Stimulated activated memory B cell treated with anti-CD40 and anti-IgM and Interleukin-4, amounts not matched to agents 10 μg/mL and 1 μg/mL and 100 μg/mL, for 72 hours (primary cell): ENCODE data around the gene PKDCC.

Experiments
- ATAC-seq: fragments of 150-1000 bp; cut with Tn5 transposase; 2 replicates; pipeline ENCODE4 v1.10.0; 2021
- H3K27ac Mint-ChIP-seq: one replicate; pipeline ENCODE4 v1.8.0; 2022; ENCODE audit warnings: mild to moderate bottlenecking, mixed read lengths
- H3K27me3 Mint-ChIP-seq: one replicate; pipeline ENCODE4 v1.8.0; 2022; ENCODE audit warnings: mixed read lengths
- H3K36me3 Mint-ChIP-seq: one replicate; pipeline ENCODE4 v1.8.0; 2022; ENCODE audit warnings: mixed read lengths
- H3K4me1 Mint-ChIP-seq: one replicate; pipeline ENCODE4 v1.8.0; 2022; ENCODE audit warnings: mixed read lengths
- H3K4me3 Mint-ChIP-seq: one replicate; pipeline ENCODE4 v1.8.0; 2022; ENCODE audit warnings: mild to moderate bottlenecking, moderate library complexity, mixed read lengths
- H3K9me3 Mint-ChIP-seq: one replicate; pipeline ENCODE4 v1.8.0; 2022; ENCODE audit warnings: mixed read lengths

The PKDCC gene

DNA sequence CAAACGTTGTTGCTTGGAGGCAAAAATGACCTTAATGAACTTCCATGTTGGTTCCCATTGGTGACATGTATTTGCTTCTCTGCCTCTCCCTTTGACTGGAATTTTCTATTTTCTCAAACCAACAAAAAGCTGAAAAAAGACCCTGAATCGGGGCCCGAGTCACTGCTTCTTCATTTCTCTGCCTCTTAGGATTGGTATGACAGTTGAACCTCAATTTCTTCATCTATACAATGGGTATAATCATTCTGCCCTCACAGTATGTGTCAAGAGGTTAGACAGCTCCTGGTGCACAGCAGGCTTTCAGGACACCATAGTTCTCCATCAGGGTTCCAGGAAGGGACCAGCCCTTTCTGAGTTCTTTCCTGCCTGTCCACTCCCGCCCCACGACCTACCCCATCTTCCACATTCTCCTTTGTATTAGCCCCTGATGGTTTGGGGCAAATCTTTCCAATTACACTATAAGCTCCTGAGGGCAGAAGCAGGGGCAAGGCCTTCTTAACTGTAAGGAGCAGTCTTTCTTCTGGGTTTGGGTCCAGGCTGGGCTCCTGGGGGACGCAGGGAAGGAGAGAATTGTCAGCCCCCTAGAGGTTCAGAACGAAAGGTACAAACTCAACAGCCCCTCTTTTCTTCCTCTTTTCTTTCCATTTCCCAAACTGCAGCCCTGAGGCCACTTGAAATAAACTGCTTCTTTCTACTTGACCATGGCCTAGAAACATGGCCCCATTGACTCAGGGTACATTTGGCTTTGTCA is 6.3 kb upstream of the PKDCC start:
- Mint-ChIP-seq H3K36me3 (no peaks in the 10 kb centered on the region), H3K27me3 (peaks cover 48% of the 10 kb centered on the region), H3K9me3 (no peaks in the 10 kb centered on the region), H3K4me1 (no peaks in the 10 kb centered on the region), H3K4me3 (no peak overlapping the region), H3K27ac (no peak overlapping the region)
- no peak for ATAC-seq

DNA sequence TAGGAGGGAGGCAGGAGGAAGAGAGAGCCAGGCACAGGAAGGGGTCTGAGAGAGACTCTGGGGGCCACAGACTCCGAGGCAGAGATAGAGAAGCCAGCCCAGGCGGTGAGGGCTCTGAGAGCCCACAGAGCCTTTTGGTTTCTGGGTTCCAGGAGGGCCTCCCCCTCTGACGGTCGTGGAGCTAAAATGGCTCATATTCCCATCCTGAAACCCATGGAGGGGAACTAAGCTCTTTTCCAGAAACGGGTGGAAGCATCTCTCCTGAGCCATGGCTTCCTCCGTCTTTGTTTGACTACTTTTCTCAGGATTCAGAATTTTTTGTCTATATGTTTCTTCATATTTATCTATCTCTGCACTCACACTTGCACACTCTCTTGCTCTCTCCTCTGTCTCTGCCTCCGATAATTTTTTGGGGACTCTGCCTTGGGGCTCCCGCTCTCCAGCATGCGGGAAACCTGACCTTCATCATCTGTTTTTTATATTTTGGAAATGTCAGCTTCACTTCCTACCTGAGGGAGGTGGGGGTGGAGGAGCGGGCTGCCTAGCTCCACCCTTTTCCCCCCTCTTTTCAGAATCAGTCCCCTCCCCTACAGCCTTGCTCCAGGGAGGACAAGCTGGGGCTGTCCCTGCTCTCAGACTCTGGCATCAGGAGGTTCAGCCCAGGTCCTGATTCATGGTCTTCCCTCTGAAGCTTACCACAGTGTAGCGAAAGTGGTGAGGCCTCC is 5.0 kb upstream of the PKDCC start:
- ATAC-seq: no peak
- H3K27me3 Mint-ChIP-seq: peaks cover 57% of the 10 kb centered on the region
- H3K27ac Mint-ChIP-seq: no peak overlapping the region
- no peak overlapping the region for H3K4me3 Mint-ChIP-seq
- H3K9me3 Mint-ChIP-seq: no peaks in the 10 kb centered on the region
- peaks cover 7% of the 10 kb centered on the region for H3K4me1 Mint-ChIP-seq
- no peaks in the 10 kb centered on the region for H3K36me3 Mint-ChIP-seq

DNA sequence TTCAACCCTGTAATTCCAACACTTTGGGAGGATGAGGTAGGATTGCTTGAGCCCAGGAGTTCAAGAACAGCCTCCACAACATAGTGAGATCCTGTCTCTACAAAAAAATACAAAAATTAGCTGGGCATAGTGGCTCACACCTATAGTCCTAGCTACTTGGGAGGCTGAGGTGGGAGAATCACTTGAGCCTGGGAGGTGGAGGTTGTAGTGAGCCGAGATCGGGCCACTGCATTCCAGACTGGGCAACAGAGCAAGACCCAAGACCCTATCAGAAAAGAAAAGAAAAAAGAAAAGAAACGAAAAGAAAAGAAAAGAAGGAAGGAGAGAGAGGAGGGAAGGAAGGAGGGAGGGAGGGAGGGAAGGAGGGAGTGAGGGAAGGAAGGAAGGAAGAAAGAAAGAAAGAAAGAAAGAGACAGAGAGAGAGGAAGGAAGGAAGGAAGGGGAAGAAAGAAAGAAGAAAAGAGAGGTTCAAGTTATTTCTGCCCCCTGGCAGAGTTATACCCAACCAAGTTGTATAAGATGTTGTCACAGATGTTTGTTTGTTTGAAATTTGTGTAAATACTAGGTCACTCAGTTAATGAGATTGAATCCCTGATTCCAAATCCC is 3.9 kb upstream of the PKDCC start:
- Mint-ChIP-seq H3K27me3 (peaks cover 62% of the 10 kb centered on the region), H3K9me3 (no peaks in the 10 kb centered on the region), H3K4me1 (peaks cover 7% of the 10 kb centered on the region), H3K36me3 (no peaks in the 10 kb centered on the region), H3K27ac (no peak overlapping the region), H3K4me3 (no peak overlapping the region)
- no peak for ATAC-seq

DNA sequence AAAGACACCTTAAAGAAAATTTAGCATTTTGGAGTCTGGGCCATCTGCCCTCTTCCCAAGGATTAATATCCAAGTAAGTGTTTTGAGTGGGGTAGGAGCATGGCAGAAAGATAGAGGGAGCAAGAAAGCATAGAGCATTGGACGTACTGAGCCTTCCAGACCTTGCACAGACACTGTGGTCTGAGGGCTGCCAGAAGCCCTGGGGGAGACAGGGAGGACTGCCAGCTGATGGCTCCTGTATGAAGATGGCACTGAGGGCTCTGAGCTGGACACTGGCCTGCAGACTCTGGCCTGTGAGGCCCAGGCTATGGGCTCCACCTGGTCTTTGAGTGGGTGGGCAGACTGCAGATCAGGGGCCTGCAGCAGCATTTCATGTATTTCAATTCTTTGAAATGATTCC is 2.9 kb upstream of the PKDCC start:
- no peak for ATAC-seq
- Mint-ChIP-seq H3K27me3 (peaks cover 73% of the 10 kb centered on the region), H3K9me3 (no peaks in the 10 kb centered on the region), H3K4me3 (no peak overlapping the region), H3K4me1 (peaks cover 7% of the 10 kb centered on the region), H3K27ac (no peak overlapping the region), H3K36me3 (no peaks in the 10 kb centered on the region)

DNA sequence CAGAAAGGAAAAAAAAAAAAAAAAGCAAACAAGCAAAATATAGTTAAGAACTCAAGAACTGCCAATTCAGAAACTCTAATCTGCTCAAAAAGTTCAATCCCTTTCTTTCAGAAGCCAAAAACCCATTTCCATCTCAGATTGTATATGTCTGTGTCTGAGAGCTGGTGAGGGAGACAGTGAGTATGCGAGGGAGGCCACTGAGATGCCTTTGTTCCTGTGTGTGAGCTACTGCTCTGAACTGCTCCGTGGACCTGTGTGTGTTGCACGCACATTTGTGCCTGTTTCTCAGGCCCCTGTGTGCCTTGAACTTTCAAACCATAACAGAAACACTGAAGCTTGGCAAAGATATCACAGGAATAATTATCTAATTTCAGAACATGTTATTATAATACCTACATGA is 2.5 kb upstream of the PKDCC start:
- ATAC-seq: no peak
- peaks cover 77% of the 10 kb centered on the region for H3K27me3 Mint-ChIP-seq
- H3K4me1 Mint-ChIP-seq: peaks cover 7% of the 10 kb centered on the region
- no peak overlapping the region for H3K4me3 Mint-ChIP-seq
- no peak overlapping the region for H3K27ac Mint-ChIP-seq
- no peaks in the 10 kb centered on the region for H3K9me3 Mint-ChIP-seq
- H3K36me3 Mint-ChIP-seq: no peaks in the 10 kb centered on the region

DNA sequence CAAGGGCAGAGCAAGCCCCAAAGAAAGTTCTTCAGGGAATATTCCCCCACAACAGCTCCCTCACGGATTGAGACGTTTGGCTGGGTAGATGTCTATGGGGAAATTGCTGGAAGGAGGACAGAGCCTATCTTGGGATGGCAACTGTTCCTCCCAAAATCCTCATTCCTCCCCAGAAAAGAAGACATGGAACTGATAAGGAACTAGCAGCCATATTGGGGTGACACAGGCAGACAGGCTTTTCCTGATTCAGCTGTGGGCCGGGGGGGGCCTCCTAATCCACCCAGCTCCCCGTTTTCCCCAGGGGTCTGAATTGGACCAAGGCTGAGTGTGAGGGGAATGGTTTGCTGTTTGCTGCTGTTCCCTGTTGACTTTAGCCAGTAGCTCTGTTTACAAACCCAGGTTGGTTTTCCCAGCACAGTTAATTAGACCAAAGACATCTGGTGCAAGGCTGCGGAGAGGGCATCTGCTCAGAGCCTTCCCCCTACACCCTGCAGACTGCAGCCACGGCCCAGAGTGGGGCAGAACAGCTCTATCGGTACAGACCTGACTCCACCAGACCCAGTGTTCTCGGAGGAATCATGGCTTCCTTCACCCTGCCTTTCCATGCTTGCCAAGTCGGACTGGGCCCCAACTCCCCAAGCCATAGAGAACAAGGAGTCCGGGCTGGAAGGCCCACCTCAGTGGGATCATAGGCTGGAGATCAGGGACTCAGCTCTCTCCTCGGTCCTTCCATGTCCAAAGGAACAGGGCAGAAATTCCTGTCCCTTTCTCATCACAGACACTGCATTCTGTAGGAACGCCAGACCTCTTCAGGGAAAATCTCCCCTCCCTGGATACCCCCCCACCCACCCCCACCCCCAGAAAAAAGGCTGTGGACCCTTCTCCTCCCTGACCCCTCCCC is 1.7 kb upstream of the PKDCC start:
- no peak overlapping the region for H3K4me3 Mint-ChIP-seq
- H3K27ac Mint-ChIP-seq: no peak overlapping the region
- no peaks in the 10 kb centered on the region for H3K9me3 Mint-ChIP-seq
- peaks cover 7% of the 10 kb centered on the region for H3K4me1 Mint-ChIP-seq
- no peaks in the 10 kb centered on the region for H3K36me3 Mint-ChIP-seq
- H3K27me3 Mint-ChIP-seq: peaks cover 81% of the 10 kb centered on the region
- ATAC-seq: no peak

DNA sequence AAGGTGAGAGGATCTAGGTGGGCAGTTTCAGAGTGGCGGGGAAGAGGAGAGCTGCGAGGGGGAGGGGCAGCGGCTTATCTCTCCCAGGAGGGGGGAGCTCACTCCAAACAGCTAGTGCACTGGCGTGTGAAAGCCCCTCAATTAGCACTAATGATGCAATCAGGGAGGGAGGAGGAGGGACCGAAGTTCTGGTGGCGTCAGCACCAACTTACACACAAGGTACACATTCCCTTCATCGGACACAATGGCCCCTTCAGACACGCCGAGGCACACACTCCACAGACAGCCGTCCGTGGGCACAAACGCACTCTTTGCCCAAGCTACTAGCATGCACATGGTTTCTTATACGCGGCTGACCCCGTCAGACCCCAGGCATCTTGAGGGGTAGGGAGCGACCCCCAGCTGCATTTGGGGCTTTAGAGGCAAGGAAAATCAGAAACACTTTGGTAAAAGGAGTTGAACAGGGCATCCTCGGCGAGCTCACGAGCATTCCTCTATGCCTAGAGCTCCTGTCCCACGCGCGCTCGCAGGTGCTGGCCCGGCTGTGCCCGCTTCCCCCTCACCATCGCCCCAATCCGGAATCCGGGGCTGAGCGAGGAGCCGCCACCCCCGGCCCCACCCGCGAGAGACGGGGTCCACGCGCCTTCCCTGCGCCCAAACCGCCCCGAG is 868 bp upstream of the PKDCC start:
- ATAC-seq: no peak
- Mint-ChIP-seq H3K36me3 (no peaks in the 10 kb centered on the region), H3K9me3 (no peaks in the 10 kb centered on the region), H3K27me3 (peaks cover 81% of the 10 kb centered on the region), H3K4me3 (peak overlapping the region; percentile 65), H3K4me1 (peaks cover 7% of the 10 kb centered on the region), H3K27ac (no peak overlapping the region)

DNA sequence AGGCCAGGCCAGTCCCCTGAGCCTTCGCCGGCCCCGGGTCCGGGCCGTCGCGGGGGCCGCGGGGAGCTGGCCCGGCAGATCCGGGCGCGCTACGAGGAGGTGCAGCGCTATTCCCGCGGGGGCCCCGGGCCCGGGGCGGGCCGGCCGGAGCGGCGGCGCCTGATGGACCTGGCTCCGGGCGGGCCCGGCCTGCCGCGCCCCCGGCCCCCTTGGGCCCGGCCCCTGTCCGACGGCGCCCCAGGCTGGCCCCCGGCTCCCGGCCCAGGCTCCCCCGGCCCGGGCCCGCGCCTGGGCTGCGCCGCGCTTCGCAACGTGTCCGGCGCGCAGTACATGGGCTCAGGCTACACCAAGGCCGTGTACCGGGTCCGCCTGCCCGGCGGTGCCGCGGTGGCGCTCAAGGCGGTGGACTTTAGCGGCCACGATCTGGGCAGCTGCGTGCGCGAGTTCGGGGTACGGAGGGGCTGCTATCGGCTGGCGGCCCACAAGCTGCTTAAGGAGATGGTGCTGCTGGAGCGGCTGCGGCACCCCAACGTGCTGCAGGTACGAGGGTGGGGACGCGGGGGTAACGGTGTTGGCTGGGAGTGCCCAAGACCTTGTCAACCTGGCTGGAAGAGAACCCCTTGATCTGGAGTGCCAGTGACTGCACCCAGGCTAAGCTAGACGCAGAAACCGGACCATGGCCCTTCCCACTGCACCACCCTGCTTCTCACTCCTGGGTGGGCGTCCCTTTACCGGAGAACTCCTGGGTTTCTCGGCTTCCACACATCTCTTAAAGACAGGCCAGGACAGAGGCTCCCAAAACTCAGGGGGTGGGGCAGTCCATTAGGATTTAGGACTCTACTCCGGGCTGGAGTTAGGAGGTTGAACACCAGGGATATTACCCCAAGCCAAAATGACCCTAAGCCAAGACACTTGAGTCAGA is 739 bp downstream of the PKDCC start:
- Mint-ChIP-seq H3K27me3 (peaks cover 72% of the 10 kb centered on the region), H3K36me3 (no peaks in the 10 kb centered on the region), H3K4me3 (peak overlapping the region; percentile 50), H3K4me1 (peaks cover 7% of the 10 kb centered on the region), H3K27ac (no peak overlapping the region), H3K9me3 (no peaks in the 10 kb centered on the region)
- peak; percentile 47 for ATAC-seq

DNA sequence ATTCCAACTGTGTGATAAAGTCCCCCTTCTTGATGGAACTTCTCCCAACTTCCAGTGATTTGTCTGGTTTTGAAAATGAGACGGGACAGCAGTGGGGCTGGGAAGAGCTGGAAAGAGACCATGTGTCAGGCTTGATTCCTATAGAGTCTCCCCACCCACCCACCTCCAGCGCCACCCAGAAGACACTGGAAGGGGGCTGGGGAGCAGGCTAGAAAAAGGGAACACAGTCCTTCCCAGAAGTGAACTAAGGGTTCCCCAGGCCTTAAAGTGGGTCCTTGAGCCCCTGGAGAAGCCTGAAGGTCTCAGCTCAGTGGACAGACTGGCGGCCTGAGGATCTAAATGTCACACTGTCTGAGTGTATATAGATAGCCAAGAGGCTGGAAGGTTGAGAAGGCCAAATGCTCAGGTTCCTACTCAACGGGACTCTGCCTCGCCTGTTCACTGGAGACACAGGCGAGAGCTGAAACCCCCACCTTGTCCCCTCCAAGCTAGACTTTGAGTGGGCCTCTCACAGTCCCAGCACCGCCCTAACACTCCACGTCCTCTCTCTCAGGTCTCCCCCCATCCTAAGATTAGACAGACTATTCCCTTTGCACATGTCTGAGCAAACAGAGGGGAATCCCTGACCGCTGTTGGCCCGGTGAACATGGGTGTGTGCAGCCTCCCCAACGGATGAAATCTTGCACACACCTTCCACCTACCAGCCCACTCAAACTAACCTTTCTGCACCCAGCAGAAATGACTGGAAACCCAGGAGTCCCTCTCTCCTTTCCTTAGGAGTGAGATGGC is 1.6 kb downstream of the PKDCC start:
- Mint-ChIP-seq H3K9me3 (no peaks in the 10 kb centered on the region), H3K27me3 (peaks cover 72% of the 10 kb centered on the region), H3K27ac (no peak overlapping the region), H3K4me1 (peaks cover 7% of the 10 kb centered on the region), H3K36me3 (no peaks in the 10 kb centered on the region), H3K4me3 (no peak overlapping the region)
- ATAC-seq: no peak

DNA sequence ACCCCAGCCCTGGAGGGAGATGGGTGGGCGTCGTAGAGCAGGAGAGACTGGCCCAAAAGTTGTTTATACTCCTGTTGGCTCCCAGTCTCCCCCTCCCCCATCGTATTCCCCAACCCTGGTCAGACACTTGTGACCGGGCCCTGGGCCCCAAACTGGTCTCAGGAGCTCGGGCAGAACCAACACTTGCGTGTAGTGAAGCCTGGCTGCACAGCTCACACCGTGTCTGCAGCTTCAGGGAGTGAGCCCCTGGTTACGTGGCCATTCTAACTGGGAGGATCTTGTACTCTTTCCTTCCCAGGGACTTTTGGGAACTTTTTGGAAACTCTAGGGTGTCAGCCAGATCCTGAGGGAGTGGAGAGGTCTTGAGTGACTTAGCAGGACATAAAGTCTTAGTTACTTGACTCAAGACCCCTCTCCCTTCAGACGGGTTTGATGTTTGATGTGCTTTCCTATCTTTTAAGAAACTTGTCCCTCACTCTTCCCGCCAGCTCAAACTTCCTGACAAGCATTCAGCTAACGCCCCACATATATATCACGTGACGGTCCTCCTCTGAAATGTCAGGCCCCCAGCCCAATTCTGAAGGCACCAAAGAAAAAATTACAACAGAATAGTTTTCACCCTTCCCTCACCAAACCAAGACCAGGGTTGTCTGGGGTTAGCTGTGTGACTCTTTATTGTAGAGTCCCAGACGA is 2.3 kb downstream of the PKDCC start:
- Mint-ChIP-seq H3K4me1 (peaks cover 7% of the 10 kb centered on the region), H3K27ac (no peak overlapping the region), H3K9me3 (no peaks in the 10 kb centered on the region), H3K27me3 (peaks cover 67% of the 10 kb centered on the region), H3K36me3 (no peaks in the 10 kb centered on the region), H3K4me3 (no peak overlapping the region)
- no peak for ATAC-seq

DNA sequence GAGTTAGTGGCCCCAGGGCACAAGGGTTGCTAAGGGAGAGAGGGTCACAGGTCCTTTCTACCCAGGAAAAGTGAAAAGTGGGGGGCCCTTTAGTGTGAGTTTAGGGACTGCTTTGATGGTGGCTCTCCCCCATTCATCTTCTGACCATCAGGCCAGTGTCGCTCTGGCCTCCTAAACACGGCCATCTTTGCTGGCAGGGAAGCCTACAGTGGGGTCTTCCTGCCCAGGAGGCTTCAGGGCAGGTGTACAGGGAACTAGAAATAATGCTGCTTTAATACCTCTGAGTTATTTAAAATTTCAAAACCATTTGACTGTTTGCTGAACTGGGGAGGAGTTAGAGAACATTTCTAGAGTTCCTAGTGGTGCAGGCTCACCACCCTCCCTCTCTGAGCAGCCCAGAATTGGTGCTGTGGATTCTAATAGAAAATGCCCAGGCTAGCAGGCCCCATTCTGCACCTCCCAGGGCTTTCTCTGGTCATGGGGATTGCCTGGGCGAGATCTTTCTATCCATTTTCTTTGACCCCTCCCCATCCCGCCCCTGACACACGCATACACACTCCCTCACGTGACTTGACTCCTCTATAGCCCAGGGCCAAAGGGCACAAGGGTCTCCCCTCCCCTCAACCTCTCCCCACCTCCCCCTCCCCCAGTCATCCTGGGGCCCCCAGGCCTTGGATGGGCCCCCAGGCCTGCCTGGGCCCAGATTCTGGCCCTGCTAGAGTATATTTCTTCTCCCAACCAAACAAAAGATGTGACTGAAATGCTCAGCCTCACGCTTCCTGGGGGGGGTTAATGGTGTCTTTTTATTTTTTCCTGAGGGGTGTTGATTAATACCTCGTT is 3.1 kb downstream of the PKDCC start:
- no peaks in the 10 kb centered on the region for H3K9me3 Mint-ChIP-seq
- no peak overlapping the region for H3K4me3 Mint-ChIP-seq
- H3K36me3 Mint-ChIP-seq: no peaks in the 10 kb centered on the region
- ATAC-seq: no peak
- H3K4me1 Mint-ChIP-seq: peaks cover 7% of the 10 kb centered on the region
- no peak overlapping the region for H3K27ac Mint-ChIP-seq
- peaks cover 64% of the 10 kb centered on the region for H3K27me3 Mint-ChIP-seq

DNA sequence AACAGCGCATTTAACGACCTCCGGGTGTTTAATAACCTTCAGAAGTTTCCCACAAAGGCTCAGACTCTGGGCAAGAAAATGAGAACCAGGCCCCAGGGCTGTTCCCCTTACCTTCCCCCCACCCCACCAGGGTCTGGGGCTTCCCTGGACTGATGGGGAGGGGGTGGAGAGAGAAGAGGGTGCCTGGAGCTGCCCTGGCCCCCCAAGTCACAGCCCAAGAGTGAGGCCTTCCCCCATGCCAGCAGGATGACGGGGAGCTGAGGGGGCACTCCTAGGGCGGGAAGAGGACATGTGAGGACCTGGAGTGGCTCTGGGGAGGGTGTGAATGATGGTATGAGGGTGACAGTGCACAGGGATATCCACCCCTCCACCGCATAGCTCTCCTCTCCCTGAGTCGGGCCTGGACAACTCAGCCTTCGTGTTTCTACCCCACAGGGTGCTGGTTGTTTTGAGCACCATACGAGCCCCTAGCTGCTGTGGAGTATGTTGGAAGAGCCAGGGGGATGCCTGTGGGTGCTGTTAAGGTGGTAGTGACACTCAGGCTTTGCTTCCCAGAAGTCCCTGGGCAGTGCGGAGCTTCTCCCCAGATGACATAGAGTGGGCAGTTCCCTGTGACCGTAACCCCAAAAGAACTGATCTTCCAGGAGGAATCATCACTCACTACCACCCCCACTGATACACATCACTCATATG is 3.9 kb downstream of the PKDCC start:
- H3K27me3 Mint-ChIP-seq: peaks cover 62% of the 10 kb centered on the region
- no peak overlapping the region for H3K27ac Mint-ChIP-seq
- no peak overlapping the region for H3K4me3 Mint-ChIP-seq
- no peaks in the 10 kb centered on the region for H3K9me3 Mint-ChIP-seq
- H3K4me1 Mint-ChIP-seq: peaks cover 6% of the 10 kb centered on the region
- no peaks in the 10 kb centered on the region for H3K36me3 Mint-ChIP-seq
- no peak for ATAC-seq
